Measurements from ENCODE around the gene ELMOD2.

ELMOD2 gene

GRCh38 chr4:140584439-140584838, 60.5 kb downstream of the ELMOD2 start:
- no peak for DNase-seq

- DNase-seq: no peak
These were observed 71.1 kb downstream of the ELMOD2 start for GRCh38 chr4:140595065-140595464.

- no peak for DNase-seq
These were observed 76.4 kb downstream of the ELMOD2 start for GRCh38 chr4:140600408-140600807.

GRCh38 chr4:140602714-140603113, 78.7 kb downstream of the ELMOD2 start:
- DNase-seq: no peak

GRCh38 chr4:140603286-140603685, 79.3 kb downstream of the ELMOD2 start:
- no peak for DNase-seq

All from NCI-H1417 treated with DMSO at 0.1 percent for 48 hours (cell line).